HG03060 (cell line): Measurements from ENCODE around the gene TCEANC2.

Experiments used
- ATAC-seq: cut with Tn5 transposase; IDR thresholded peaks from one replicate; pipeline ENCODE4 v1.9.1; 2021; ENCODE audit warnings: low read depth, moderate number of reproducible peaks; ENCODE audit not compliant: unreplicated experiment

Gene TCEANC2

GRCh38 chr1:54110996-54111395, 57.6 kb downstream of the TCEANC2 start:
- no peak for ATAC-seq

DNA sequence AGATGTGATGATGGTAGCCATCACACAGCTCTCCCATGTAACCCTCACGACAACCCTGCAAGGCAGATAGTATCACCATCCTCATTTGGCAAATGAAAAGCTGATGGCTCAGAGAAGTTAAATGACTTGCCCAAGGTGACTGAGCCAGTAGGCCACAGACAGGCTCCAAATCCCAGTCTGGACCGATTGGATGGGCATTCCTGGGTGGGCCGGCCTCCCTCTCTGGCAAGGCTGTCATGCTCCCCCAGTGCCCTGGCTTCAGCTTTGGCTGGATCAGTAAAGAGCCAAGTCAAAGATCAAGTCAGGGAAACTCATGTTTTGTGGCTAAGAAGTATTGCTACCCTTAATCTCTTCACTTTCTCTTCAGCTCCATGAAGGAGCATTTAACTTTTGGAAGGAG, 58.2 kb downstream of the TCEANC2 start:
- no peak for ATAC-seq

DNA sequence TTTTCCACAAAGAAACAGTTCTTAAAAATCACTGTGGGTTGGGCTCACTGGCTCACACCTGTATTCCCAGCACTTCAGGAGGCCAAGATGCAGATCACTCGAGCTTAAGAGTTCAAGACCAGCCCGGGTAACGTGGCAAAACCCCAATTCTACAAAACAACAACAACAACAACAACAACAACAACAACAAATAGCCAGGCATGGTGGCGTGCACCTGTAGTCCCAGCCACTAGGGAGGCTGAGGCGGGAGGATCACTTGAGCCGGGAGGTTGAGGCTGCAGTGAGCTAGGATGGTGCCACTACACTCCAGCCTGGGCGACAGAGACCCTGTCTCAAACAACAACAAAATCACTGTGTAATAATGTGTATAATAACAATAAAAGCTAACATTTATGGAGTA, 58.6 kb downstream of the TCEANC2 start:
- no peak for ATAC-seq

- no peak for ATAC-seq
Observed at GRCh38 chr1:54112705-54113368, 59.4 kb downstream of the TCEANC2 start.

DNA sequence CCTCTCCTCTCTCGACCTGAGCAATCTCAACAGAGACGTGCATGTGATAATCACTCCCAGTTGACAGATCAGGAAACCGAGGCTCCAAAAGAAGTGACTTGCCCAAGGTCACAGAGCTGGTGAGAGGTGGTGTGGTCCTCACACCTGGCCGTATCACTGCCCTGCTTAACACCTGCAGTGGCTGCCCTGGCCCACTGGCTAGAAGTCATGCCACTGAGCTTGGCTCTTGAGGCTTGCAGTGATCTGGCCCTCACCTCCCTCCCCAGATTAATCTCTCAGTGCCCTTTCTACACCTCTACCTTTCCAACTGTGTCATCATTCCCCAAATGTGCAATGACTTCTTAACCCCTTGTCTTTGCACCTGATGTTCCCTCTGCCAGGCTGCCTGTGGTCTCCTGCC, 60.6 kb downstream of the TCEANC2 start:
- no peak for ATAC-seq

GRCh38 chr1:54114955-54115354, 61.5 kb downstream of the TCEANC2 start:
- no peak for ATAC-seq

DNA sequence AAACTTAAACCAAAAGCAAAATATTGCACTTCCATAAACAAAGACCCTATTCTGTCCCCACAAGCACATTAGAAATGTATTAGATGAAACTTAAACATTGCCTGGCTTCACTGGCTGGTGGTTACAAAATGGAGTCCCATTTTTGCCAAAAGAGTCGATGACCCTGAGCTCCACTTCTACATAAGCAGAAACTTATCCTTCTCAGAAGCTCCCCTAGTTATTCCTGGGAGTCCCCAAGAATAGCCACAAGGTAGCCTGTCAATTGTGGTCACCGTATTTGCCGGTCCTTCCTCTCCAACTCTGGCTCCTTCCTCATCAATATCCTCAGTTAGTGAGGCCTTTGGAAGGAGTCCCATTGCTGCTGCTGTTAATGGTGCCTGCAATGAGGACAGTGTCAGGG, 62.1 kb downstream of the TCEANC2 start:
- ATAC-seq, result no peak

GRCh38 chr1:54117815-54118563, 64.6 kb downstream of the TCEANC2 start:
- no peak for ATAC-seq

GRCh38 chr1:54118704-54119103, 65.3 kb downstream of the TCEANC2 start:
- ATAC-seq, result no peak

DNA sequence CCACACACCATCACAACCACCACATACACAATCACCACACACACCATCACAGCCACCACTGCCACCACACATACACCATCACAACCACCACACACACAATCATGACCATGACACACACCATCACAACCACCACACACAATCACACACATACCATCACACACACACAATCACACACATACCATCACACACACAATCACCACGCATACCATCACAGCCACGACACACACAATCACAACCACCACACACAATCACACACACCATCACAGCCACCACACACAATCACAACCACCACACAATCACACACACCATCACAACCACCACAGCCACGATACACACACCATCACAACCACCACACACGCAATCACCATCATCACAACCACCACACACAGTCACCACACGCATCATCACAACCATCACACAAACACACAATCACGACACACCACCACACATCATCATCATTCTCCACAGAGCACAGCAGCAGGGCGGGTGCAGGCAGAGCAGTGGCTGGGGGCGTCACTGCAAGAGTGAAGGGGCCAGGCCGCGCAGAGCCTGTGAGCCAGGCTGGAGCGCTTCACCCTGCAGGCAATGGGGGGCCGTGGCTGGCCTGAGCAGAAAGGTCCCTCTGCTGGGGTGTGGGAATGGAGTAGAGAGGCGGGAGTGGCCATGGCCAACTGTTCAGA, 66.8 kb downstream of the TCEANC2 start:
- ATAC-seq, result no peak

DNA sequence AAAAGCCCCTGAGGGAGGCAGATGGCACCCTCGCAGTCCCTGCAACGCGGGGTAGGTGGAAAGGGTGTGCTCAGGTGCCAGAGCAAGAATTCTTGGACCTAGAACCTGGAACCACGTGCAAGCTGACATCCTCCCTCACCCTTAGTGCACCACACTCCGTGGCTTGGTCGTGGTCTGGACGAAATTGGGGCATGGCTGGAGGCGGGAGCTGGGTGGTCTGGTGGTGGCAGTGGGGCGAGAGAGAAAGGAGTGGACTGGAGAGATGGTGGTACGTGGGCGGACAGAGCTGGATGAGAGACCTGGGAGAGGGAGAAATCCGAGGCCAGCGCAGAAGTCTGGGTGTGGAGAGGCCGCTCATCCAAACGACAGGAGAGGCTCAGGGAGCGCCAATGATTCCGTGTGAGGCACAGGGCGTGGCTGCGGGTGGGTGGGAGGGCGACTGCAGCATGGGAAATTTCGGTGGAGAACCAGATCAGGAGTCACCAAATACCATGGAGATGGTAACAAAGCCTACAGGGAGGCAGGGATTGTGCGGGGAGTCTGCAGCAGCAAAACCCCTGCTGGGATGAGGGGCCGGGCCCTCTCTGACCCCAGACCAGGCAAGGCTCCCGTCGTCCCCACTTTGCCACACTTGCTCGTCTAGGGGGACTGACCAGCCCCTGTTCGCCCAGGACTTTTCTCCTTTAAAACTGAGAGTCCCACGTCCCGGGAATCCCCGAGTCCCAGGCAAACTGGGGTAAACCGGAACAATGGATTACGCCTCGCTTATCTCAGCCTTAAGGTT, 67.5 kb downstream of the TCEANC2 start:
- ATAC-seq, result no peak

GRCh38 chr1:54121482-54122134, 68.2 kb downstream of the TCEANC2 start:
- ATAC-seq, result no peak

- no peak for ATAC-seq
Observed at GRCh38 chr1:54122135-54122751, 68.8 kb downstream of the TCEANC2 start.

DNA sequence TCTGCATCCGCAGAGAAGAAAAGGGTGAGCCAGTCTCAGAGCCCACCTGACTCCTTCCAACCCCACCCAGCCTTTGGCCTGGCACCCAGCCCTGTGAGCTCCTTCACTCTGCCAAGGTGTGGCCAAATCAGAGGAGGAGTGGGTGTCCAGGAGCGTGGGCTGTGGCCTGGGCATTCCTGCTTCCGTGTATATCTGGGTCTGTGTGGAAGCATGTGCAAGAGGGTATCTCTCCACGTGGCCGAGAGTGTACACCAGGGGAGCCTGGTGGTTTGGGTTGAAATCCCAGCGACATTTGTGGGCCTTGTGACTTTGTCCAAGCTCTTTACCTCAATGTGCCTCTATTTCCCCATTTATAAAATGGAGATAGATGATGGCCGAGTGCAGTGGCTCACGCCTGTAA, 69.6 kb downstream of the TCEANC2 start:
- ATAC-seq, result no peak

GRCh38 chr1:54124472-54124871, 71.1 kb downstream of the TCEANC2 start:
- ATAC-seq, result no peak

DNA sequence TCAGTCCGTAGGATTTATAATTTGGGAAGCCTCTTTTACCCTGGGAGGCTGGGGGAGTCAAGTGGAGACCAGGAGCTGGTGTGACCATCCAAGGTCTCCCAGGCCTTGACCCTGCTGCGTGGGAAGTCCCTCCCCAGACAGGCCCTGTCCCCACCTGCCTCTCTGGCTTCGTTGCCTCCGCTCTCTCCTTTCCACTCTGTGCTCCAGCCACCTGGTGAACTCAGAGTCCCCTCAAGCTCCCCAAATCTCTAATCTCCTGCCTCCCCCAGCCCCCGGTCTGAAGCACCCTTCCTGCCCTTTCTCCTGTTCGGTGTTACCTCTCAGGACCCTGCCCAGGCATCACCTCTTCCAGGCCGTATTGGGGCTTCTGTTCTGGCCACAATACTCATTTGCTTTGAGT, 71.5 kb downstream of the TCEANC2 start:
- ATAC-seq, result no peak

DNA sequence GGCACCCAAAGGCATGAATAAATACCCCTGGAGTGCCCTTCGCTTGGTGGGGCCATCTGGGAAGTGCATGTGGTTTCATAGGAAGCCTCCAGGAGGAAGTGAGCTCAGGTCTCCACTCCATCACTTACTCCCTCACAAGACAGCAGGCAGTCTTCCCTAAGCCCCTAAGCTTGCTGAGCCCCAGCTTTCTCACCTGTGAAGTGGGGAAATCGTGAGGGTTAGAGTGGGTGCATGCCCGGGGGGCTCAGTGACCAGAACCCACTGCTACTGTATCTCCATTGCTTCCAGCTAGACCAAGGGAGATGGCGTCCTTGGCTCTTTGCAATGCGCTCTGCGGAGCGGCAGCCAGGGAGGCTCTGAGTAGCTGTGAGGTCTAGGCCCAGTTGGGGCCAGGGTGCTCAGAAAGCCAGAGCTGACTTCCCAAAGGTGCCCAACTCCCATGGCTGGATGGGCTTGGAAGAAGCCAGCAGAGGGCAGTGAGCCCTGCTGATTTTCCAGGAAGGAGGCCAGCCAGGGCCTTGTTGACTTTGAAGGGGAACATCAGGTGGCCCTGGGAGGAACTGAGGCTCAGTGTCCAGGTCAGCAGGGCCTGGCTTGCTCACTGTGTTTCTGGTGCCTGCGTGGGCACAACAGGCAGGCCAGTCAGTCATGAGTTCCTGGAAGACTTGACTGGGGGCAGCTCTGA, 72.1 kb downstream of the TCEANC2 start:
- no peak for ATAC-seq

GRCh38 chr1:54126271-54126815, 72.9 kb downstream of the TCEANC2 start:
- ATAC-seq, result no peak
